Astrocyte (in vitro differentiated cells and primary cell): Measurements from ENCODE around the gene MLF2. TPM values are rescaled to one million over a fixed set of nuclear protein-coding genes. Genes with fewer than 3 reads are reported as not detected.
"Not testable (repeated sequence)": the region's sequence is repeated elsewhere in the genome, so short reads cannot be mapped to it uniquely, and the experiment has no call there.

ENCODE experiments used
- DNase-seq: peaks from one replicate; pipeline ENCODE4 v3.0.0-alpha.2; 2010; ENCODE audit warnings: low read depth
- FAIRE-seq: peaks from 2 replicates; lab custom pipeline; 2011; peaks lifted over from hg19 to GRCh38; lab: Jason Lieb, UNC
- H2AFZ ChIP-seq: 2 replicates; pipeline ENCODE4 v1.6.0; 2012; ENCODE audit warnings: low read depth, low read length, inconsistent platforms
- H3K27ac ChIP-seq: 2 replicates; pipeline ENCODE4 v1.5.1; 2011; ENCODE audit warnings: low read depth, low read length, inconsistent platforms
- H3K27me3 ChIP-seq: 2 replicates; pipeline ENCODE4 v1.6.0; 2011; ENCODE audit warnings: low read length, inconsistent platforms; ENCODE audit not compliant: insufficient read depth
- H3K36me3 ChIP-seq: 2 replicates; pipeline ENCODE4 v1.5.1; 2011; ENCODE audit warnings: low read length, inconsistent platforms; ENCODE audit not compliant: insufficient read depth
- H3K4me1 ChIP-seq: 2 replicates; pipeline ENCODE4 v1.5.1; 2011; ENCODE audit warnings: low read length, inconsistent platforms; ENCODE audit not compliant: insufficient read depth
- H3K4me2 ChIP-seq: 2 replicates; pipeline ENCODE4 v1.6.0; 2012; ENCODE audit warnings: low read length, inconsistent platforms
- H3K4me3 ChIP-seq: 2 replicates; pipeline ENCODE4 v1.5.1; 2011; ENCODE audit warnings: low read depth, mild to moderate bottlenecking, low read length, inconsistent platforms; ENCODE audit not compliant: insufficient read depth
- H3K79me2 ChIP-seq: 2 replicates; pipeline ENCODE4 v1.6.0; 2012; ENCODE audit warnings: mild to moderate bottlenecking, low read length, inconsistent platforms; ENCODE audit not compliant: insufficient read depth
- H3K9ac ChIP-seq: 2 replicates; pipeline ENCODE4 v1.6.0; 2012; ENCODE audit warnings: mild to moderate bottlenecking, low read length, inconsistent platforms
- H3K9me3 ChIP-seq: 2 replicates; pipeline ENCODE4 v1.5.1; 2012; ENCODE audit warnings: low read depth, mild to moderate bottlenecking, low read length, inconsistent platforms; ENCODE audit not compliant: insufficient read depth
- H4K20me1 ChIP-seq: 2 replicates; pipeline ENCODE4 v1.6.0; 2012; ENCODE audit warnings: low read length, inconsistent platforms; ENCODE audit not compliant: insufficient read depth
- H3K27ac Mint-ChIP-seq: one replicate; pipeline ENCODE4 v1.8.0; 2021; ENCODE audit warnings: mild to moderate bottlenecking, mixed read lengths; ENCODE audit not compliant: unreplicated experiment
- H3K27me3 Mint-ChIP-seq: one replicate; pipeline ENCODE4 v1.8.0; 2021; ENCODE audit warnings: low read depth, mixed read lengths; ENCODE audit not compliant: unreplicated experiment
- H3K36me3 Mint-ChIP-seq: one replicate; pipeline ENCODE4 v1.8.0; 2021; ENCODE audit warnings: low read depth, mixed read lengths; ENCODE audit not compliant: unreplicated experiment
- H3K4me1 Mint-ChIP-seq: one replicate; pipeline ENCODE4 v1.8.0; 2021; ENCODE audit warnings: low read depth, mixed read lengths; ENCODE audit not compliant: unreplicated experiment
- H3K4me3 Mint-ChIP-seq: one replicate; pipeline ENCODE4 v1.8.0; 2021; ENCODE audit warnings: mild to moderate bottlenecking, moderate library complexity, mixed read lengths; ENCODE audit not compliant: unreplicated experiment
- H3K9me3 Mint-ChIP-seq: one replicate; pipeline ENCODE4 v1.8.0; 2021; ENCODE audit warnings: mild to moderate bottlenecking, mixed read lengths; ENCODE audit not compliant: unreplicated experiment
- CTCF ChIP-seq: IDR thresholded peaks from 2 replicates; pipeline ENCODE4 v1.5.1; 2011; ENCODE audit warnings: low read depth, mild to moderate bottlenecking, inconsistent platforms, low read length, moderate library complexity; ENCODE audit not compliant: insufficient read depth
- EZH2 ChIP-seq: IDR thresholded peaks from 2 replicates; pipeline ENCODE4 v1.6.1; 2012; ENCODE audit warnings: mild to moderate bottlenecking, low read length, inconsistent platforms; ENCODE audit not compliant: insufficient read depth
- total RNA-seq: library from RNA; stranded (reverse); gene quantifications from 2 replicates; pipeline ENCODE4 v1.2.1, GENCODE V29; 2021

MLF2 gene
- total RNA-seq, 1 donor from 2014 or later, result 316 TPM

DNA sequence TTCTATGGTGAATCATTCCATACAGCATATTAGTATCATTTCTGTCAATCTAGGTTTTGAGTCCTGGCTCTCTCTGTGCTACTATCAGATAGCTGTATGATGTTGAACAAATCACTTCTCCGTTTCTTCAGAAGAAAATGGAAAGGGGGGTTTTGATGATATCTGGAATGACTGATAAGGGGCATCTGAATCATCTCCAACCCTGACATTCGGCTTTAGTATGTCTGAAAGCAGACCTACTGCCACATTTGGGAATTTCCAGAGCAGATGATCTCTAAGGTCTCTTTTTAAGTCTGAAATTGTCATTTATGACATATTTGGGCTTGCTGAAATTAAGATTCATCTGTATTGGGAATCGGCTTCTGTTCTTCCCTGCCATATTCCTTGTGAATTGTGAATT lies 10.1 kb downstream of the MLF2 start:
- no peak for FAIRE-seq
- H3K4me2 ChIP-seq, result no peak overlapping the region
- Mint-ChIP-seq H3K4me3 (no peak overlapping the region), H3K27me3 (no peaks in the 10 kb centered on the region), H3K9me3 (no peaks in the 10 kb centered on the region), H3K36me3 (peaks cover 23% of the 10 kb centered on the region), H3K27ac (no peak overlapping the region), H3K4me1 (peaks cover 13% of the 10 kb centered on the region)
- peaks cover 16% of the 10 kb centered on the region for H3K36me3 ChIP-seq
- no peak overlapping the region for H3K27ac ChIP-seq
- peaks cover 15% of the 10 kb centered on the region for H4K20me1 ChIP-seq
- no peaks in the 10 kb centered on the region for H3K79me2 ChIP-seq
- H3K9ac ChIP-seq, result no peak overlapping the region
- no peaks in the 10 kb centered on the region for H3K9me3 ChIP-seq
- H3K27me3 ChIP-seq, result no peaks in the 10 kb centered on the region
- H3K4me1 ChIP-seq, result peaks cover 3% of the 10 kb centered on the region
- DNase-seq, result no peak
- TF ChIP-seq EZH2, result no peak
- no peak for TF ChIP-seq CTCF
- no peak overlapping the region for H2AFZ ChIP-seq
- H3K4me3 ChIP-seq, result no peak overlapping the region

DNA sequence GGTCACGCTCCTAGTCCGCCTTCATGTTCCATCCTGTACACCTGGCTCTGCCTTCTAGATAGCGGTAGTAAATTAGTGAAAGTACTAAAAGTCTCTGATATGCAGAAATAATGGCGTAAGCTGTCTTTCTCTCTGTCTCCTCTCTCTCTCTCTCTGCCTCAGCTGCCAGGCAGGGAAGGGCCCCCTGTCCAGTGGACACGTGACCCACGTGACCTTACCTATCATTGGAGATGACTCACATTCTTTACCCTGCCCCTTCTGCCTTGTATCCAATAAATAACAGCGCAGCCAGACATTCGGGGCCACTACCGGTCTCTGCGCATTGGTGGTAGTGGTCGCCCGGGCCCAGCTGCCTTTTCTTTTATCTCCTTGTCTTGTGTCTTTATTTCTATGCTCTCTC lies 10.9 kb downstream of the MLF2 start:
- H3K9me3 Mint-ChIP-seq, H3K9ac ChIP-seq, H3K9me3 ChIP-seq, H3K79me2 ChIP-seq, H3K4me2 ChIP-seq, FAIRE-seq, DNase-seq, H3K27me3 Mint-ChIP-seq, H2AFZ ChIP-seq, H3K4me1 ChIP-seq, H3K27ac Mint-ChIP-seq, H3K36me3 ChIP-seq, H3K27ac ChIP-seq, H3K4me3 ChIP-seq, H3K27me3 ChIP-seq, H4K20me1 ChIP-seq: not testable (repeated sequence)
- Mint-ChIP-seq H3K4me1 (peaks cover 13% of the 10 kb centered on the region), H3K4me3 (peak overlapping the region; percentile 54), H3K36me3 (peaks cover 19% of the 10 kb centered on the region)

GRCh38 chr12:6736754-6737153 lies 16.2 kb downstream of the MLF2 start:
- H3K4me3 Mint-ChIP-seq, result no peak overlapping the region
- H3K4me1 Mint-ChIP-seq, result peaks cover 2% of the 10 kb centered on the region
- H3K9me3 Mint-ChIP-seq, result no peaks in the 10 kb centered on the region
- Histone ChIP-seq H3K9me3 (no peaks in the 10 kb centered on the region), H3K4me3 (no peak overlapping the region), H3K27ac (no peak overlapping the region), H3K27me3 (no peaks in the 10 kb centered on the region), H3K36me3 (peaks cover under 1% of the 10 kb centered on the region), H3K4me2 (no peak overlapping the region), H3K9ac (no peak overlapping the region), H2AFZ (no peak overlapping the region), H3K4me1 (no peaks in the 10 kb centered on the region), H3K79me2 (no peaks in the 10 kb centered on the region), H4K20me1 (peaks cover 3% of the 10 kb centered on the region)
- H3K27ac Mint-ChIP-seq, result no peak overlapping the region
- no peak for FAIRE-seq
- peaks cover 4% of the 10 kb centered on the region for H3K36me3 Mint-ChIP-seq
- DNase-seq, result no peak
- H3K27me3 Mint-ChIP-seq, result no peaks in the 10 kb centered on the region
- TF ChIP-seq EZH2, result no peak
- TF ChIP-seq CTCF, result no peak
